ENCODE results near the gene CACNA1F. TPM values are rescaled to one million over a fixed set of nuclear protein-coding genes. Genes with fewer than 3 reads are reported as not detected.

CACNA1F gene
- total and polyA plus RNA-seq, 9 of the 15 experiments (the other 6 are each of a cell fraction or from before 2014, with no cell fraction given): under 0.01 to 0.41 (median 0.03) TPM; not detected in 3

GRCh38 chrX:49155900-49156837, 77.0 kb downstream of the CACNA1F start (continued):
- TF ChIP-seq CUX1 (CRISPR knock-in tag; IDR thresholded peaks at IDR 0.05) (peak; percentile 68; the same call in 1 of the 2 replicates), SMARCC2 (IDR thresholded peaks at IDR 0.05; ENCODE audit: low read depth) (no peak), FOXJ2 (tag; IDR thresholded peaks at IDR 0.05) (0 out of 2 replicates have a peak, but pooled peaks have one; percentile 24), DMBX1 (CRISPR knock-in tag; IDR thresholded peaks at IDR 0.05; ENCODE audit: borderline replicate concordance) (peak; percentile 83), SETDB1 (IDR thresholded peaks at IDR 0.05; ENCODE audit: low read length) (no peak), VEZF1 (CRISPR knock-in tag; IDR thresholded peaks at IDR 0.05) (peak; percentile 90), ZBTB34 (CRISPR knock-in tag; IDR thresholded peaks at IDR 0.05) (0 out of 2 replicates have a peak, but pooled peaks have one; percentile 38), RB1 (IDR thresholded peaks at IDR 0.05; ENCODE audit: low read depth) (peak; percentile 85)
